ENCODE results near the gene PNO1.
A peak's percentile ranks its signal among the peaks of the same experiment; 100 is the strongest.
"Not testable (repeated sequence)": the region's sequence is repeated elsewhere in the genome, so short reads cannot be mapped to it uniquely, and the experiment has no call there.

PNO1 gene

GRCh38 chr2:68117922-68118321 lies 39.8 kb upstream of the PNO1 start:
- H3K4me3 ChIP-seq (ENCODE audit: low read length in 2 of 2); H3K4me1 ChIP-seq (ENCODE audit: control insufficient read depth in 2 of 2, insufficient read depth in 1 of 2, low read depth in 1 of 2, low read length in 2 of 2); H2BK120ac ChIP-seq (ENCODE audit: low read depth, low read length); H3K9me3 ChIP-seq (replicated peaks in 1 of 2; ENCODE audit: control insufficient read depth in 2 of 2, insufficient read depth in 1 of 2, low read depth in 1 of 2, low read length in 2 of 2); H3K4ac ChIP-seq (ENCODE audit: low read length); DNase-seq (ENCODE audit: low spot score); H3K36me3 ChIP-seq (replicated peaks in 1 of 2; ENCODE audit: control insufficient read depth in 2 of 2, insufficient read depth in 2 of 2, low read length in 2 of 2); H3K18ac ChIP-seq (ENCODE audit: low read length); H4K91ac ChIP-seq (ENCODE audit: low read depth, low read length, poor library complexity); H2AK5ac ChIP-seq (ENCODE audit: low read depth, low read length); H2BK5ac ChIP-seq (ENCODE audit: low read length); H3K14ac ChIP-seq (ENCODE audit: low read length); H2AFZ ChIP-seq (ENCODE audit: low read length); H3K27me3 ChIP-seq (ENCODE audit: control insufficient read depth in 3 of 3, insufficient read depth in 3 of 3, low read depth in 1 of 3, low read length in 3 of 3); H2BK12ac ChIP-seq (ENCODE audit: low read length); H3K23ac ChIP-seq (ENCODE audit: low read depth, low read length, poor library complexity); H3K27ac ChIP-seq (replicated peaks; ENCODE audit: low read length); H4K8ac ChIP-seq (ENCODE audit: low read depth, low read length); H3K9ac ChIP-seq (ENCODE audit: low read depth, low read length, poor library complexity); H3K79me1 ChIP-seq (ENCODE audit: low read depth, low read length); H2BK15ac ChIP-seq (ENCODE audit: low read length); H3K4me2 ChIP-seq (ENCODE audit: insufficient read depth, low read length, poor library complexity, severe bottlenecking): not testable (repeated sequence)
- WGBS, 2 donors (ENCODE audit: extremely low coverage in 2 of 2, insufficient read length in 2 of 2, insufficient replicate concordance in 1 of 2): no CpG with 5 or more reads among the region's 4 CpGs

- H3K9me3 ChIP-seq (replicated peaks in 1 of 2; ENCODE audit: control insufficient read depth in 2 of 2, insufficient read depth in 1 of 2, low read depth in 1 of 2, low read length in 2 of 2): no peaks in the 10 kb centered on the region
- H2AFZ ChIP-seq (ENCODE audit: low read length): peak overlapping the region; percentile 38
- H3K36me3 ChIP-seq (replicated peaks in 1 of 2; ENCODE audit: control insufficient read depth in 2 of 2, insufficient read depth in 2 of 2, low read length in 2 of 2): no peaks in the 10 kb centered on the region
- no peak for DNase-seq (ENCODE audit: low spot score)
- H3K23ac ChIP-seq (ENCODE audit: low read depth, low read length, poor library complexity): no peak overlapping the region
- H3K4me1 ChIP-seq (ENCODE audit: control insufficient read depth in 2 of 2, insufficient read depth in 1 of 2, low read depth in 1 of 2, low read length in 2 of 2): peaks cover 1 to 2% of the 10 kb centered on the region in 2 donors
- H3K14ac ChIP-seq (ENCODE audit: low read length): no peak overlapping the region
- no peak overlapping the region for H2BK15ac ChIP-seq (ENCODE audit: low read length)
- no peak overlapping the region for H3K27ac ChIP-seq (replicated peaks; ENCODE audit: low read length)
- H2BK120ac ChIP-seq (ENCODE audit: low read depth, low read length): no peak overlapping the region
- no peak overlapping the region for H3K4me3 ChIP-seq (ENCODE audit: low read length in 2 of 2)
- H2BK5ac ChIP-seq (ENCODE audit: low read length): no peak overlapping the region
- peaks cover 0 to 6% (median 0%) of the 10 kb centered on the region in 3 experiments for H3K27me3 ChIP-seq (ENCODE audit: control insufficient read depth in 3 of 3, insufficient read depth in 3 of 3, low read depth in 1 of 3, low read length in 3 of 3)
- H4K8ac ChIP-seq (ENCODE audit: low read depth, low read length): no peak overlapping the region
- H3K4ac ChIP-seq (ENCODE audit: low read length): no peak overlapping the region
- H4K91ac ChIP-seq (ENCODE audit: low read depth, low read length, poor library complexity): no peak overlapping the region
- H2BK12ac ChIP-seq (ENCODE audit: low read length): no peak overlapping the region
- no peaks in the 10 kb centered on the region for H3K79me1 ChIP-seq (ENCODE audit: low read depth, low read length)
- WGBS, 2 donors (ENCODE audit: extremely low coverage in 2 of 2, insufficient read length in 2 of 2, insufficient replicate concordance in 1 of 2): no CpG with 5 or more reads among the region's 7 CpGs
- no peak overlapping the region for H2AK5ac ChIP-seq (ENCODE audit: low read depth, low read length)
- H3K4me2 ChIP-seq (ENCODE audit: insufficient read depth, low read length, poor library complexity, severe bottlenecking): no peak overlapping the region
- H3K18ac ChIP-seq (ENCODE audit: low read length): no peak overlapping the region
- no peak overlapping the region for H3K9ac ChIP-seq (ENCODE audit: low read depth, low read length, poor library complexity)
These were observed 38.9 kb upstream of the PNO1 start for GRCh38 chr2:68118816-68119215.

- H4K8ac ChIP-seq (ENCODE audit: low read depth, low read length): no peak overlapping the region
- no peak for DNase-seq (ENCODE audit: low spot score)
- no peak overlapping the region for H3K4me3 ChIP-seq (ENCODE audit: low read length in 2 of 2)
- no peak overlapping the region for H3K27ac ChIP-seq (replicated peaks; ENCODE audit: low read length)
- peak overlapping the region; percentile 8 for H2AFZ ChIP-seq (ENCODE audit: low read length)
- no peak overlapping the region for H2BK5ac ChIP-seq (ENCODE audit: low read length)
- no peak overlapping the region for H3K4me2 ChIP-seq (ENCODE audit: insufficient read depth, low read length, poor library complexity, severe bottlenecking)
- no peak overlapping the region for H2BK15ac ChIP-seq (ENCODE audit: low read length)
- no peak overlapping the region for H2AK5ac ChIP-seq (ENCODE audit: low read depth, low read length)
- no peaks in the 10 kb centered on the region for H3K9me3 ChIP-seq (replicated peaks in 1 of 2; ENCODE audit: control insufficient read depth in 2 of 2, insufficient read depth in 1 of 2, low read depth in 1 of 2, low read length in 2 of 2)
- H3K79me1 ChIP-seq (ENCODE audit: low read depth, low read length): no peaks in the 10 kb centered on the region
- peaks cover 1 to 2% of the 10 kb centered on the region in 2 donors for H3K4me1 ChIP-seq (ENCODE audit: control insufficient read depth in 2 of 2, insufficient read depth in 1 of 2, low read depth in 1 of 2, low read length in 2 of 2)
- H3K9ac ChIP-seq (ENCODE audit: low read depth, low read length, poor library complexity): no peak overlapping the region
- H3K18ac ChIP-seq (ENCODE audit: low read length): no peak overlapping the region
- no peak overlapping the region for H3K14ac ChIP-seq (ENCODE audit: low read length)
- no peak overlapping the region for H3K23ac ChIP-seq (ENCODE audit: low read depth, low read length, poor library complexity)
- peaks cover 0 to 6% (median 0%) of the 10 kb centered on the region in 3 experiments for H3K27me3 ChIP-seq (ENCODE audit: control insufficient read depth in 3 of 3, insufficient read depth in 3 of 3, low read depth in 1 of 3, low read length in 3 of 3)
- no peak overlapping the region for H2BK12ac ChIP-seq (ENCODE audit: low read length)
- no peak overlapping the region for H3K4ac ChIP-seq (ENCODE audit: low read length)
- H3K36me3 ChIP-seq (replicated peaks in 1 of 2; ENCODE audit: control insufficient read depth in 2 of 2, insufficient read depth in 2 of 2, low read length in 2 of 2): no peaks in the 10 kb centered on the region
- H4K91ac ChIP-seq (ENCODE audit: low read depth, low read length, poor library complexity): no peak overlapping the region
- H2BK120ac ChIP-seq (ENCODE audit: low read depth, low read length): no peak overlapping the region
- no CpG with 5 or more reads among the region's 5 CpGs for WGBS, 2 donors (ENCODE audit: extremely low coverage in 2 of 2, insufficient read length in 2 of 2, insufficient replicate concordance in 1 of 2)
These were observed 38.2 kb upstream of the PNO1 start for GRCh38 chr2:68119504-68119903.

GRCh38 chr2:68121873-68122679 lies 35.6 kb upstream of the PNO1 start:
- H2BK120ac ChIP-seq (ENCODE audit: low read depth, low read length): no peak overlapping the region
- no peak overlapping the region for H2AK5ac ChIP-seq (ENCODE audit: low read depth, low read length)
- no peak overlapping the region for H4K91ac ChIP-seq (ENCODE audit: low read depth, low read length, poor library complexity)
- no peak overlapping the region for H2BK12ac ChIP-seq (ENCODE audit: low read length)
- no peaks in the 10 kb centered on the region for H3K36me3 ChIP-seq (replicated peaks in 1 of 2; ENCODE audit: control insufficient read depth in 2 of 2, insufficient read depth in 2 of 2, low read length in 2 of 2)
- no peak overlapping the region for H3K4me2 ChIP-seq (ENCODE audit: insufficient read depth, low read length, poor library complexity, severe bottlenecking)
- no peak overlapping the region for H3K14ac ChIP-seq (ENCODE audit: low read length)
- H2AFZ ChIP-seq (ENCODE audit: low read length): peak overlapping the region; percentile 85
- peaks cover 1 to 2% of the 10 kb centered on the region in 2 donors for H3K4me1 ChIP-seq (ENCODE audit: control insufficient read depth in 2 of 2, insufficient read depth in 1 of 2, low read depth in 1 of 2, low read length in 2 of 2)
- H3K18ac ChIP-seq (ENCODE audit: low read length): no peak overlapping the region
- DNase-seq (ENCODE audit: low spot score): peak; percentile 89
- H3K4me3 ChIP-seq (ENCODE audit: low read length in 2 of 2): no peak overlapping the region
- no CpG with 5 or more reads among the region's 16 CpGs for WGBS, 2 donors (ENCODE audit: extremely low coverage in 2 of 2, insufficient read length in 2 of 2, insufficient replicate concordance in 1 of 2)
- H3K9ac ChIP-seq (ENCODE audit: low read depth, low read length, poor library complexity): no peak overlapping the region
- no peaks in the 10 kb centered on the region for H3K27me3 ChIP-seq (ENCODE audit: control insufficient read depth in 3 of 3, insufficient read depth in 3 of 3, low read depth in 1 of 3, low read length in 3 of 3)
- H3K23ac ChIP-seq (ENCODE audit: low read depth, low read length, poor library complexity): no peak overlapping the region
- no peak overlapping the region for H3K4ac ChIP-seq (ENCODE audit: low read length)
- no peaks in the 10 kb centered on the region for H3K9me3 ChIP-seq (replicated peaks in 1 of 2; ENCODE audit: control insufficient read depth in 2 of 2, insufficient read depth in 1 of 2, low read depth in 1 of 2, low read length in 2 of 2)
- H3K79me1 ChIP-seq (ENCODE audit: low read depth, low read length): no peaks in the 10 kb centered on the region
- H2BK15ac ChIP-seq (ENCODE audit: low read length): no peak overlapping the region
- no peak overlapping the region for H3K27ac ChIP-seq (replicated peaks; ENCODE audit: low read length)
- H4K8ac ChIP-seq (ENCODE audit: low read depth, low read length): no peak overlapping the region
- no peak overlapping the region for H2BK5ac ChIP-seq (ENCODE audit: low read length)
